NCI-H1105 treated with DMSO at 0.1 percent for 48 hours (cell line): ENCODE measurements around the gene COL11A1.
"Not testable (repeated sequence)": the region's sequence is repeated elsewhere in the genome, so short reads cannot be mapped to it uniquely, and the experiment has no call there.

ENCODE experiments used
- DNase-seq: peaks from one replicate; lab custom pipeline; 2025; lab: John Stamatoyannopoulos, UW

Gene COL11A1

GRCh38 chr1:103084181-103084580 is 24.1 kb downstream of the COL11A1 start:
- no peak for DNase-seq

DNA sequence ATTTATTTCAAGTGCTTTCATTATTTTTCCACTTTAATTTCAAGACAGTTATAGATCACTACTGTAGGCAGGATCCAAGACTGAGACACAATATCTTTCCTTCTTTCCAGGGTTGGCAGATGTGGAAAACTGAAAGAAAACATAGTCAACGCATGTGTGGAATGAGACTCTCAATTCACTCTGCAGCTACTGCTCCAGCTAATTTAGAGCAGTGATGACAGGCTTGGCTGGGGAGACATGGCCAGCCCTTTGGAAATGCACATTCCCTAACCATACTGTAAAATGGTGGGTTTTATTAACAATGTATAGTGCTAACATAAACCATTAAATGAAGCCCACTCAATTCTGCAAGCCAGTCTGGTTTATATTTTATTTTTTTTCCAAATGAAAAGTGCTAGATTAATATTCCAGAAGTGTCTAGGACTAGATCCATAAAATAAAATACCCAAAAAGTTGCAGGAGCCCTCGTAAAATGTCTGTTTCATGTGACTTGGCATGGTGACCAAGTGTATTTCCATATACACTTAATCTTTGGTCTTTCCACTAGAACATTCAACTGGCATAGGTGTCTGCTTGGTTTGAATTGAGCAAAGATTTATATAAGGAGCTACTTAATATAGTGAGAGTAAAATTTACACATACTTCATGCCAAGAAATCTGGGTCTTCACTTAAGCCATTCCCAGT is 32.9 kb downstream of the COL11A1 start:
- no peak for DNase-seq

DNA sequence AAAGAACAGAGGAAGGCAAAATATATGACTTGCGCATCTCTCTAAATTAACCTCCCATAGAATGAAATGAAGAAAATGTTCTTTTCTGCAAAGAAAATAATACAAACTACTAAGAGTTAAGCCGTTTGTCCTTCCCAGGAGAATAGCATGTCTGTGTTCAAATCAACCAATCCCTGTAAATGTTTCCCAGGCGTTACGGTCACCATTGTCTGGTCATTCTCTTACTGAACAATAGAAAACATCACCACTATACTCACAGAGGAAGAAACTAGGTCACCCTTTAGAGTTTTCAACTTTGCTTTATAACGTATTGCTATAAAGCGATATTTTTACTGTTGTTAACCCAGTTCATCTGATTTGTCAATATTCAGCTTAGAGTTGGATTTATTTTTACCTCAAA is 34.1 kb downstream of the COL11A1 start:
- no peak for DNase-seq

DNA sequence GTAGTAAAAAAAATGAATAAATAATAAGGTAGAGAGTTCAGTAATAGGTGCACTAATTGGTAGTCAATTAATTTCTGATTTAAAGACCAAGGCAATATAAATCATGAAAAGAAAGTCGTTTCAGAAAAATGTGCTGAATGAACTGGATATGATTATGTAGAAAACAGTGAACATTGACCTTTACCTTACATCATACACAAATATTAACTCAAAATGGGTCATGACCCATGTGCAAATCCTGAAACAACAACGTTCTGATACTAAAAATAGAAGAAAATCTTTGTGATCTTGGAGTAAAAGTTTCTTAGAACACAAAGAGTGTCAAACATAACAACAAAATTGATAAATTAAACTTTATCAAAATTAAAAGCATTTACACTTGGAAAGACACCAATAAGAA is 39.1 kb downstream of the COL11A1 start:
- no peak for DNase-seq

GRCh38 chr1:103063921-103064320 is 44.4 kb downstream of the COL11A1 start:
- no peak for DNase-seq

DNA sequence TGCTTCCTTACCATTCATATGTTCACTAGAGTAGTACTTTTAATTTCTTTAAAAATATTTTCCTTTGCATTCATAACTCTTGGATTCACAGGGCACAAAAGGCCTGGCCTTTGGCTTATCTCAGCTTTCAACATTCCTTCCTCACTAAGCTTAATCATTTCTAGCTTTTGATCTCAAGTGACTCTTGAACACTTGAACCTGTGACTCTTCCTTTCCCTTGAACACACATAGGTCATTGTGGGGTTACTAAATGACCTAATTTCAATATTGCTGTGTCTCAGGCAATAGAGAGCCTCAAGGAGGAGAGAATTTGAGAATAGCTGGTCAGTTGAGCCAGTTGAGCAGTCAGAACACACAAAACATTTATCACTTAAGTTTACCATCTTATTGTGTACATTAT is 49.9 kb downstream of the COL11A1 start:
- no peak for DNase-seq

DNA sequence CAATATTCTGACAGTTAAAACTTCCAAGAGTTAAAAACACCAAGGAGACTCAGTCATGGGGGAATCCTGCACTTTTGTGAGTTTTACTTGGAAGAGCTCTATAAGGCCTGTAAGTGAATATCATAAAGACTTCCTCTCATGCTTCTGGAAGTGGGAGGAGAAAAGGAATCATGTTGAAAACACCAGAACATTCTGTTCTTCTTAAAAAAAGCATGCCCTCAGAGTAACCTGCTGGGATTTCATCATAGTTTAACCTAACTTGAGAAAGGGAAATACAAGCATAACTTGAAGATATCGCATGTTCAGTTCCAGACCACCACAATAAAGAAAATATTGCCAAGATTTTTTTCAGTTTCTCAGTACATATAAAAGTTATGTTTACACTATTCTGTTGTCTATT is 51.9 kb downstream of the COL11A1 start:
- DNase-seq, result no peak

DNA sequence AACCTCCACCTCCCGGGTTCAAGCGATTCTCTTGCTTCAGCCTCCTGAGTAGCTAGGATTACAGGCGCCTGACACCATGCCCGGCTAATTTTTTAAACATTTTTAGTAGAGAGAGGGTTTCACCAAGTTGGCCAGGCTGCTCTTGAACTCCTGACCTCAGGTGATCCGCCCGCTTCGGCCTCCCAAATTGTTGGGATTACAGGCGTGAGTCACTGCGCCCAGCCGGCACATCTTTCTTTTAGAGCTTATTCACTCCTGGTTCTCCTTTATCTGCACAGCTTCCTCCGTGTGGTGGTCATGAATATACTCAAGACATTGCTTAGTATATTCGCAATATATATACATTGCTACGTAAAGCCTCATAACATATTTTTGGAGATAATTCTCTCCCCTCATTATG is 80.2 kb downstream of the COL11A1 start:
- not testable (repeated sequence) for DNase-seq

GRCh38 chr1:103025858-103026409 is 82.4 kb downstream of the COL11A1 start:
- DNase-seq, result no peak

DNA sequence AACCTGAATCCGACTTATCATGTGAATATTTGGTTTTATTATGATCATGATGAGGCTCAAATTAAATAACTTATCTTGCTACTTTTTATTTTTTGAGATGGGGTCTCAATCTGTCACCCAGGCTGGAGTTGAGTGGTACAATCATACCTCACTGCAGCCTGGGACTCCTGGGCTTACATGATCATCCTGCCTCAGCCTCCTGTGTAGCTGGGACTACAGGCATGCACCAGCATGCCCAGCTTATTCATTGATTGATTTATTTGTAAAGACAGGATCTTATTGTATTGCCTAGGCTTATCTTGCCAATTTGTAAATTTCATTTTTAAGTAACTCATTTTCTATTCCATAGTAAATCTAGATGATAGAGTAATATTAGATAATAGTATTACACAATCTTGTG is 84.3 kb downstream of the COL11A1 start:
- no peak for DNase-seq

GRCh38 chr1:103002005-103002404 is 106.3 kb downstream of the COL11A1 start:
- no peak for DNase-seq

GRCh38 chr1:102978874-102979273 is 129.4 kb downstream of the COL11A1 start:
- no peak for DNase-seq

DNA sequence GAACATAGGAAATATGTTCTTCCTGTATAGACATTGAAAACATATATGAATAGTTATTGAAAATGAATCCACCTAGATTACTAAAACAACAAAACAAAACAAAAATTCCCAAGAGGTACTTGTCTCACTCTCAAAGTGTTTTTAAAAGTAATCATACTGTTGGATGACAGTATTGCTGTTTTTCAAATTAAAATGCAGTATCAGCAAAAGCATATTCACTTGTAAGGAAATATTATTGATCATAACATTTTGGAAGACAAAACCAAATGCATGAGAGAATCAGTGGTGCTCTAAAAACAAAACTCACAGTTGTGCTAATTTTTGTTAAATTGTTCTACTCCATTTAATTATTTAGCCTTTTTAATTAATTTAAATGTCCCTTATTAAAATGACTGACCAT is 131.0 kb downstream of the COL11A1 start:
- no peak for DNase-seq

DNA sequence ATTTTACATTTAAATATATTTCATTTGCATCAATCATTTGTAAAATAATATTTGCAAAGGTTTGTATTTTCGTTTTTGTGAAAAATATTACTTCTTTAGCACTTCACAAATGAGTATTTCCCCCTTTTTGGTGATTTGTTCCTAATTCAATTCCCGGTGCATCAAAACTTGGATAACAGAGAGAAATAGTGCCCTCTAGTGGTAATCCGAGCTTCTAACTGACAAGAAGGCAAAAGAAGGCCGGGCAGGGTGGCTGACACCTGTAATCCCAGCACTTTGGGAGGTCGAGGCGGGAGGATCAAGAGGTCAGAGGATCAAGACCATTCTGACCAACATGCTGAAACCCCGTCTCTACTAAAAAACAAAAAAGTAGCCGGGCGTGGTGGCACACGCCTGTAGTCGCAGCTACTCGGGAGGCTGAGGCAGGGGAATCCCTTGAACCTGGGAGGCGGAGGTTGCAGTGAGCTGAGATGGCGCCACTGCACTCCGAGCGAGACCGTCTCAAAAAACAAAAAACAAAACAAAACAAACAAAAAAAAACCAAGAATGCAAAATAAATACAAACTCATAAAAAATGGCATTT is 137.7 kb downstream of the COL11A1 start:
- peak; percentile 33 for DNase-seq

GRCh38 chr1:102967786-102968185 is 140.5 kb downstream of the COL11A1 start:
- peak; percentile 28 for DNase-seq

DNA sequence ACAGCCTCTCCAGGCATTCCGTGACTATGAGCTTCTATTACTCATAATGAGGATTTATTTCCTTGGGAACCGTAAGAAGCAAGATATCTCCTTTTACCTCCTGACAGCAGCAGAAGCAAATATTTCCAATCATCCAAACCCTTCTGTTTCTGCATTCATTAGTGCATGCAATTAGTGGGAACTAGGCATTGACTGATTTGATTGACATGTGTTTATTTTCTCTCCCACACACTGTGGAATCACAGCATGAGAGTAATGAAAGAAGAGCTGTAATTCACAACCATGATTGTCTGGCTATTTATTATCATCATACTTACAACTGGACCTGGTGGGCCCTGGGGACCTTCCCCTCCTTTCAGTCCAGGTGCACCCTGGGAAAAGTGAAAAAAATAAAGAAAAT is 146.8 kb downstream of the COL11A1 start:
- DNase-seq, result no peak

- DNase-seq, result no peak
Observed at GRCh38 chr1:102954576-102954975, 153.7 kb downstream of the COL11A1 start.

DNA sequence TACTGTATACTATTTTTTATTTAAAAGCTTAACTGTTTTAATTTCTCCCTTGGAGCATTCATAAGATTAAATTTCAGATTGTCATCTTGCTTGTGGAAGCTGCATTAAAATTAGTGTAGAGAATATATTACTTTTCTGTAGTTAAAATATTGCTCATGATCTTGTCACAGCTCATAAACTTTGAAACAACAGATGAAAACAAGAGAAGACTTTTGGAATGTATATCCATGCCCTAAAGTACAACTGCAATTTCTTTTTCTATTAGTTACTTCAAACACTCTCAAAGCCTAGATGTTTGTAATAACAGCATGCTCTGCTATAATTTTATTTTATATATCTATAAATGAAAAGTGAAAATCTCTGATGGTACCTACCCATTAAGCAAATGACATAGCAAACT is 155.9 kb downstream of the COL11A1 start:
- DNase-seq, result no peak

- DNase-seq, result no peak
Observed at GRCh38 chr1:102942324-102942723, 166.0 kb downstream of the COL11A1 start.

DNA sequence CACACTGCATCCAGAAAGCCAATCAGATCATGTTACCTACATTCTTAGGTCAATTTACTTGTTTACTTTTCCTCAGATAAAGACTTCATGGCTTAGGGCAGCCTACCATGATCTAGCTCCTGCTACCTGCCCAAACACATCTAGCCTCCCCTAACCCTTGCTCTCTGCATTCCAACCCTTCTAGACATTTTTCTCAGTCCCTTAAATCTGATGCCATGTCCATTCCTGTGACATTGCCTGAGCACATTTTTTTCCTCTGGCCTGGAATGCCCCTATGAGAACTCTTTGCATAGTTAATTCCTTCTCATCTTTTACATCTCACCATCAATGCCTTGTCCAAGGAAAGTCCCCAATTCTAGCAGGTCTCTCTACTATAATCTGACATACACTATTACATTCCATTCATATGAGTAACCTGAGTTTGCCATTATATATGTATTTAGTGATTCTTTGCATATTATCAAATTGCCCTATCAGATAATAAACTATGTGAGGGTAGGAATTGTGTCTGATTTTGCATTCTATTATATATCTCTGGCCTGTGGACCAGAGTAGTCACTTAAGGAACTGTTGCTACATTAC is 166.9 kb downstream of the COL11A1 start:
- DNase-seq, result no peak

GRCh38 chr1:102937401-102937800 is 170.9 kb downstream of the COL11A1 start:
- no peak for DNase-seq

DNA sequence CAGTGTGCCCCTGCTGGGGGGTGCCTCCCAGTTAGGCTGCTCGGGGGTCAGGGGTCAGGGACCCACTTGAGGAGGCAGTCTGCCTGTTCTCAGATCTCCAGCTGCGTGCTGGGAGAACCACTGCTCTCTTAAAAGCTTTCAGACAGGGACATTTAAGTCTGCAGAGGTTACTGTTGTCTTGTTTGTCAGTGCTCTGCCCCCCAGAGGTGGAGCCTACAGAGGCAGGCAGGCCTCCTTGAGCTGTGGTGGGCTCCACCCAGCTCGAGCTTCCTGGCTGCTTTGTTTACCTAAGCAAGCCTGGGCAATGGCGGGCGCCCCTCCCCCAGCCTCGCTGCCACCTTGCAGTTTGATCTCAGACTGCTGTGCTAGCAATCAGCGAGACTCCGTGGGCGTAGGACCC is 175.0 kb downstream of the COL11A1 start:
- DNase-seq, result peak; percentile 26

DNA sequence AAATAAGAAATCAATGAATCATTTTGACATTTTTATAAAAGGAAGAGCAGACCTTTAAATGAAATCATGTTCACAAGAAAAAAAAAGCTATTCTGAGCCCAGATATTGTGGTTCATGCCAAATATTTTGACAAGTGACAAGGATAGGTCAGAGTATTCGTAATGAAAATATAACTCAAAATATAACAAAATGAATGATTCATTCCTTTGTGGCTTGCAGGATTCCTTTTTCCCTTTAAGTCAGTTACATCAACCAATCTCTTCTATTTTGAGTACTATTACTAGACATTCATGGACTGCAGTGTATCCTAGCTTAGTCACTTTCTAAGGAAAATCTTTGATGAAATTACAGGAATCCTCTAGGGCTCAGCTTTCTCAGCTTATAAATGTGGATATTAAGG is 188.7 kb downstream of the COL11A1 start:
- DNase-seq, result no peak
